Neural cell (in vitro differentiated cells): Measurements from ENCODE around the gene EXOC3L1. TPM values are rescaled to one million over a fixed set of nuclear protein-coding genes. Genes with fewer than 3 reads are reported as not detected.

ENCODE experiments used
- H2AFZ ChIP-seq: fragments of 200-600, 300-800 bp; sonication (generic), shearing (Covaris generic); 2 replicates; pipeline ENCODE4 v1.6.0; 2014; ENCODE audit warnings: low read depth, mild to moderate bottlenecking, antibody characterized with exemption, low read length, moderate library complexity
- H3F3A ChIP-seq: fragments of 200-600 bp; shearing (Covaris generic); 2 replicates; pipeline ENCODE4 v1.6.1; 2016; ENCODE audit warnings: mild to moderate bottlenecking, moderate library complexity, mixed read lengths, antibody characterized with exemption, low read length; ENCODE audit not compliant: insufficient read depth, poor library complexity, severe bottlenecking
- H3K27ac ChIP-seq: fragments of 200-600, 300-800 bp; sonication (generic), shearing (Covaris generic); 2 replicates; pipeline ENCODE4 v1.5.1; 2014; ENCODE audit warnings: mild to moderate bottlenecking, low read length, moderate library complexity
- H3K27me3 ChIP-seq: fragments of 300-800, 200-600 bp; sonication (generic), shearing (Covaris generic); 2 replicates; pipeline ENCODE4 v1.6.0; 2014; ENCODE audit warnings: mild to moderate bottlenecking, low read depth, low read length, moderate library complexity; ENCODE audit not compliant: insufficient read depth
- H3K36me3 ChIP-seq: fragments of 300-800, 200-600 bp; sonication (generic), shearing (Covaris generic); 2 replicates; pipeline ENCODE4 v1.5.1; 2014; ENCODE audit warnings: mild to moderate bottlenecking, antibody characterized with exemption, low read length, moderate library complexity; ENCODE audit not compliant: insufficient read depth
- H3K4me2 ChIP-seq: fragments of 300-800, 200-600 bp; sonication (generic), shearing (Covaris generic); 2 replicates; pipeline ENCODE4 v1.6.0; 2014; ENCODE audit warnings: mild to moderate bottlenecking, low read length
- H3K4me3 ChIP-seq: fragments of 300-800, 200-600 bp; sonication (generic), shearing (Covaris generic); 2 replicates; pipeline ENCODE4 v1.5.1; 2014; ENCODE audit warnings: mild to moderate bottlenecking, low read length, moderate library complexity
- H3K79me2 ChIP-seq: fragments of 200-600 bp; shearing (Covaris generic); replicated peaks from 2 replicates; pipeline ENCODE4 v1.6.0; 2014; ENCODE audit warnings: mild to moderate bottlenecking, low read length, moderate library complexity; ENCODE audit not compliant: insufficient read depth
- H3K9ac ChIP-seq: fragments of 300-800, 200-600 bp; sonication (generic), shearing (Covaris generic); 2 replicates; pipeline ENCODE4 v1.6.1; 2016; ENCODE audit warnings: mild to moderate bottlenecking, low read length, mixed read lengths
- H3K9me2 ChIP-seq: fragments of 200-600 bp; shearing (Covaris generic); 2 replicates; pipeline ENCODE4 v1.6.1; 2016; ENCODE audit warnings: mild to moderate bottlenecking, low read length, mixed read lengths; ENCODE audit not compliant: insufficient read depth
- H3K9me3 ChIP-seq: fragments of 200-600, 300-800 bp; sonication (generic), shearing (Covaris generic); 2 replicates; pipeline ENCODE4 v1.6.1; 2016; ENCODE audit warnings: mild to moderate bottlenecking, mixed run types, low read length, moderate library complexity, mixed read lengths
- H4K20me1 ChIP-seq: fragments of 200-600 bp; shearing (Covaris generic); 2 replicates; pipeline ENCODE4 v1.6.1; 2016; ENCODE audit warnings: mild to moderate bottlenecking, mixed run types; ENCODE audit not compliant: insufficient read depth
- CTCF ChIP-seq: fragments of 450-650 bp; IDR thresholded peaks from 2 replicates; pipeline ENCODE4 v1.5.1; 2014; ENCODE audit warnings: antibody characterized with exemption, mild to moderate bottlenecking, moderate library complexity; ENCODE audit not compliant: poor library complexity, severe bottlenecking
- EP300 ChIP-seq: fragments of 450-650 bp; conservative IDR thresholded peaks from 2 replicates; pipeline ENCODE4 v1.6.1; 2014; ENCODE audit warnings: antibody characterized with exemption, mild to moderate bottlenecking, moderate library complexity; ENCODE audit not compliant: poor library complexity, severe bottlenecking
- EZH2 ChIP-seq: fragments of 200-600, 300-800 bp; shearing (Covaris generic), sonication (generic); IDR thresholded peaks from 2 replicates; pipeline ENCODE4 v1.6.1; 2014; ENCODE audit warnings: antibody characterized with exemption, low read length, borderline replicate concordance, mild to moderate bottlenecking; ENCODE audit not compliant: insufficient read depth, poor library complexity, severe bottlenecking
- MXI1 ChIP-seq: fragments of 450-650 bp; conservative IDR thresholded peaks from 2 replicates; pipeline ENCODE4 v1.6.1; 2014; ENCODE audit warnings: antibody characterized with exemption, mild to moderate bottlenecking; ENCODE audit not compliant: poor library complexity, severe bottlenecking
- POLR2AphosphoS5 ChIP-seq: IDR thresholded peaks from 2 replicates; pipeline ENCODE4 v1.6.1; 2012
- RAD21 ChIP-seq: fragments of 450-650 bp; conservative IDR thresholded peaks from 2 replicates; pipeline ENCODE4 v1.6.1; 2014; ENCODE audit warnings: antibody characterized with exemption, mild to moderate bottlenecking, moderate library complexity
- SMC3 ChIP-seq: fragments of 450-650 bp; conservative IDR thresholded peaks from 2 replicates; pipeline ENCODE4 v1.6.1; 2014; ENCODE audit warnings: antibody characterized with exemption, mild to moderate bottlenecking, moderate library complexity; ENCODE audit not compliant: poor library complexity
- TAF1 ChIP-seq: IDR thresholded peaks from 2 replicates; pipeline ENCODE4 v1.6.1; 2012; ENCODE audit warnings: low read depth
- polyA plus RNA-seq: library from polyadenylated mRNA; depleted of rRNA; stranded (reverse); fragments of >200 nt; gene quantifications from 2 replicates; pipeline ENCODE4 v1.2.3, GENCODE V29; 2014
- TF ChIP-seq, protein P1 (sequence below): IDR thresholded peaks from 2 replicates; pipeline ENCODE4 v1.6.1; 2012; ENCODE audit warnings: borderline replicate concordance

The EXOC3L1 gene
- polyA plus RNA-seq, 1 donor from 2014 or later = 0.43 TPM

DNA sequence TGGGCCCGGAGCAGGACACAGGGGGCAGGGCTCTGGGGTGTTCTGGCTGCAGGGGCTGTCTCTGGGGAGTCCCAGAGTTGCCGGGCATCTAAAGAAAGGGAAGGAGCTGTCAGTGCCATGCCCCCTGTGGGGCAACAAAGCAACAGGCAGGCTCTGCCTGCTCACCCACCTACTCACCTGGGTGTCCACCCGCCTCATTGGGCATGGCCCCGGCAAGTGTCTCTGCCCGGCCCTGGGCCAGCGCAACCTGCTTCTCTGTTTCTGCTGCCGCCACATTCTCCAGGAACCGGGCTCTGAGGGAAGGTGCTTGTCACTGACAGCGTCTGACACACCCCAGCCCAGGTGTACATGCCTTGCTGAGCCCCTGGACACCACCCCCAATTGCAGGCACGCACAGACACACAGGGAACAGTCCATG is 44.3 kb upstream of the EXOC3L1 start:
- no peaks in the 10 kb centered on the region for H3K9me3 ChIP-seq
- H3F3A ChIP-seq = no peaks in the 10 kb centered on the region
- no peak overlapping the region for H3K9ac ChIP-seq
- H4K20me1 ChIP-seq = no peaks in the 10 kb centered on the region
- H3K36me3 ChIP-seq = no peaks in the 10 kb centered on the region
- no peaks in the 10 kb centered on the region for H3K9me2 ChIP-seq
- H3K27ac ChIP-seq = no peak overlapping the region
- TF ChIP-seq TAF1 = no peak
- no peak for TF ChIP-seq RAD21
- TF ChIP-seq EZH2 = no peak
- no peak for TF ChIP-seq SMC3
- no peak for TF ChIP-seq MXI1
- TF ChIP-seq EP300 = no peak
- TF ChIP-seq CTCF = no peak
- no peak overlapping the region for H3K4me2 ChIP-seq
- no peaks in the 10 kb centered on the region for H3K79me2 ChIP-seq
- no peak overlapping the region for H2AFZ ChIP-seq
- no peak overlapping the region for H3K4me3 ChIP-seq
- H3K27me3 ChIP-seq = no peaks in the 10 kb centered on the region

GRCh38 chr16:67233596-67233995 is 43.7 kb upstream of the EXOC3L1 start:
- no peaks in the 10 kb centered on the region for H3F3A ChIP-seq
- no peaks in the 10 kb centered on the region for H3K27me3 ChIP-seq
- no peaks in the 10 kb centered on the region for H3K79me2 ChIP-seq
- H3K9me2 ChIP-seq = no peaks in the 10 kb centered on the region
- TF ChIP-seq MXI1 (no peak), CTCF (no peak), SMC3 (no peak), RAD21 (no peak), POLR2AphosphoS5 (no peak), TAF1 (no peak), EZH2 (no peak), EP300 (no peak)
- TF ChIP-seq, protein P1, sequence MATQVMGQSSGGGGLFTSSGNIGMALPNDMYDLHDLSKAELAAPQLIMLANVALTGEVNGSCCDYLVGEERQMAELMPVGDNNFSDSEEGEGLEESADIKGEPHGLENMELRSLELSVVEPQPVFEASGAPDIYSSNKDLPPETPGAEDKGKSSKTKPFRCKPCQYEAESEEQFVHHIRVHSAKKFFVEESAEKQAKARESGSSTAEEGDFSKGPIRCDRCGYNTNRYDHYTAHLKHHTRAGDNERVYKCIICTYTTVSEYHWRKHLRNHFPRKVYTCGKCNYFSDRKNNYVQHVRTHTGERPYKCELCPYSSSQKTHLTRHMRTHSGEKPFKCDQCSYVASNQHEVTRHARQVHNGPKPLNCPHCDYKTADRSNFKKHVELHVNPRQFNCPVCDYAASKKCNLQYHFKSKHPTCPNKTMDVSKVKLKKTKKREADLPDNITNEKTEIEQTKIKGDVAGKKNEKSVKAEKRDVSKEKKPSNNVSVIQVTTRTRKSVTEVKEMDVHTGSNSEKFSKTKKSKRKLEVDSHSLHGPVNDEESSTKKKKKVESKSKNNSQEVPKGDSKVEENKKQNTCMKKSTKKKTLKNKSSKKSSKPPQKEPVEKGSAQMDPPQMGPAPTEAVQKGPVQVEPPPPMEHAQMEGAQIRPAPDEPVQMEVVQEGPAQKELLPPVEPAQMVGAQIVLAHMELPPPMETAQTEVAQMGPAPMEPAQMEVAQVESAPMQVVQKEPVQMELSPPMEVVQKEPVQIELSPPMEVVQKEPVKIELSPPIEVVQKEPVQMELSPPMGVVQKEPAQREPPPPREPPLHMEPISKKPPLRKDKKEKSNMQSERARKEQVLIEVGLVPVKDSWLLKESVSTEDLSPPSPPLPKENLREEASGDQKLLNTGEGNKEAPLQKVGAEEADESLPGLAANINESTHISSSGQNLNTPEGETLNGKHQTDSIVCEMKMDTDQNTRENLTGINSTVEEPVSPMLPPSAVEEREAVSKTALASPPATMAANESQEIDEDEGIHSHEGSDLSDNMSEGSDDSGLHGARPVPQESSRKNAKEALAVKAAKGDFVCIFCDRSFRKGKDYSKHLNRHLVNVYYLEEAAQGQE = no peak
- no peak overlapping the region for H3K4me2 ChIP-seq
- no peaks in the 10 kb centered on the region for H3K36me3 ChIP-seq
- no peaks in the 10 kb centered on the region for H3K9me3 ChIP-seq
- no peak overlapping the region for H3K4me3 ChIP-seq
- H3K27ac ChIP-seq = no peak overlapping the region
- H4K20me1 ChIP-seq = no peaks in the 10 kb centered on the region
- H3K9ac ChIP-seq = no peak overlapping the region
- H2AFZ ChIP-seq = no peak overlapping the region
